Ammon's horn (tissue), 1 donor: ENCODE data around the gene ATPAF1.
A peak's percentile ranks its signal among the peaks of the same experiment; 100 is the strongest.

Experiments used
- DNase-seq: peaks from one replicate; pipeline ENCODE4 v3.0.0-alpha.2; 2016; ENCODE audit warnings: low spot score

Gene ATPAF1

DNA sequence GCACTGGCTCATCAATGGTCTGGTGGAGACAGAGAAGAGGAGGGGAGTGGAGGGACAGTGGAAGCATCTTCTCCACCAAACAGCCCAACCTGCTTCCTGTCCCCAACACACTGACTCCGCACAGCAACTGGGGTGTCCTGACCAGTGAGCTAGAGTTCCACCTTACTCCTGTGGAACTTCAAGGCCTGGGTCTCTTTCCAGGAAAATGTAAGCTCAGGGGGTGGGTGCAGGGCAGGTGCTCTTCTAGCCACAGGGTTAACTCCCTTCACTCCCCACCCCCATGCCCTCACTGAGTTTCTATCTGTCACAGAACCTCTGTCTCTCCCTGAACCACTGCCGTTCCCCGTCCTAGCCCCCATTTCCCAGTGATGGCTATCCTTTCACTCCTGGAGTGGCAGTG, 52.4 kb downstream of the ATPAF1 start:
- no peak for DNase-seq

DNA sequence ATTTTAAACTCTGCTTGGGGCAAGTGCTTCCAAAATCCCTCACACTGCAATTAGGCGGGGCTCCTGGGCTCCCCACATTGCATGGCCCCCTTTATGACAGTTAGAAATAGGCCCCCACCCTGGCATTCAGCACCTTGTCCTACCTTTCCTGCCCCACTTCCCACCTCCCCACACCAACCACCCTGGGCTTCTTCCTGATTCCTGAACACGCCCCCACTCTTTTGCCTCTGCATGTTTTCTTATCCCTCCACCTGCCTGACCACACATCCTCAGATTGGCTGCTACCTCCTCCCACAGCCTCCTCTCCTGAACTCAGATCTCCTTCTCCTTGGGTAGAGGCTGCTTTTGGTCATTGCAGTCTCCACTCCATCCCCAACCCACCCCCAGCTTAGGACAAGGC, 53.1 kb downstream of the ATPAF1 start:
- DNase-seq = no peak

DNA sequence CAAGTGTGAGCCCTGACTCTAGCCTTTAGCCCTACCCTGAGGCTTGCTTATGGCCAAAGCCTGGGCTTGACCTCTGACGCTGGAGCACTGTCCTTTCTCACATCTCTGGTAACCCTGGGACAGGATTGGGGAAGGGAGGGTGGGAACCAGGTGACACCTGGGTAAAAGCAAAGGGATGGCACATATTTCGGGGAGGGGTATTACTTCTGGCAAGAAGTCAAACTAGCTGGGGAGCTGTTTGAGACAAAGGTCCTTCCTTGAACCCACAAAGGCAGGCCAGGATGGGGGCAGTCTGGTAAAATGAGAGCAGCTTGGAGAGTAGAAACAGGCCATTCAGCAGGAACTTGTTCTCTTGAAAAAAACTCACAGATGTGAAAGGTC, 53.6 kb downstream of the ATPAF1 start:
- DNase-seq = no peak

DNA sequence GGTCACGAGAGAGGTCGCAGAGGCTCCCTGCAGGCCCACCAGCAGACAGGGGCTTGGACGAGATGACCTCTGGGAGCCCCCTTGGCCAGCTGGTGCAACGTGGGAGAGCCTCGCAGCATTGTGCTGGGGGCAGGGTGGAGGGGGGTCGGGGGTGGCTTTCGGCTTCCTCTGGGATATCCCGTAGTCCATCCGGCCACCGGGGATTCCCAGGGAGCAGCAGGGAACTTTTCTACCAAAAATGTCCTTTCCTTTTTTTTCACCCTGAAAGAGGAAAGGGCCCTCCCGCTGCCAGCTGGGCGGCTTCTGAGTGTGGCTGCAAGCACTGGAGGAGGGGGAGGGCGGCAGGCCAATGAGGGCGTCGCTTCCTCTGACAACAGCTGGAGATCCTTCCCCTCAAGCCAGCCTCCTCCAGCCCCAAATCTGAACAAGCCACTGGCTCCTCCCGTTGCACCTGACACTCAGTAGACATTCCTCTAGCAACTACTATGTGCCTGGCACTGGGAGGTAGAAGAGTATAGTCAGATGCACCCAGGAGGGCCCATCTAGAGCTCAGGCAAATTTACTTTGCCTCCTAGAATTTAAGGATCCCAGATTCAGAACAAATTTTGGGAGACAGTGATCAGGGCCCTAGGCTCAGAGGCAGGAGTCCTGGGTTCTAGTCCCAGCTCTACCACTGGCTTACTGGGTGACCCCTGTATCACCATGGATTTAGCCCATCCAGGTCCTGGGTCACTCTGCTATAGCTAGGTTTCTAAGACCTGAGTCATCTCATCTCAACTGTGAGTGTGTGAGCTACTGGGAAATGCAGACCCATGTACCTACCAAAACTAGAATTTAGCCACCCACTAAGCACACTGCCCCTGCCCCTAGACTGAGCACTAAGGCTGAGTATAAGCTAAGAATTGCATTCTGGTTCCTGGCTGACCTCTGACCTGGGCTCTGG, 54.2 kb downstream of the ATPAF1 start:
- peak; percentile 89 for DNase-seq

DNA sequence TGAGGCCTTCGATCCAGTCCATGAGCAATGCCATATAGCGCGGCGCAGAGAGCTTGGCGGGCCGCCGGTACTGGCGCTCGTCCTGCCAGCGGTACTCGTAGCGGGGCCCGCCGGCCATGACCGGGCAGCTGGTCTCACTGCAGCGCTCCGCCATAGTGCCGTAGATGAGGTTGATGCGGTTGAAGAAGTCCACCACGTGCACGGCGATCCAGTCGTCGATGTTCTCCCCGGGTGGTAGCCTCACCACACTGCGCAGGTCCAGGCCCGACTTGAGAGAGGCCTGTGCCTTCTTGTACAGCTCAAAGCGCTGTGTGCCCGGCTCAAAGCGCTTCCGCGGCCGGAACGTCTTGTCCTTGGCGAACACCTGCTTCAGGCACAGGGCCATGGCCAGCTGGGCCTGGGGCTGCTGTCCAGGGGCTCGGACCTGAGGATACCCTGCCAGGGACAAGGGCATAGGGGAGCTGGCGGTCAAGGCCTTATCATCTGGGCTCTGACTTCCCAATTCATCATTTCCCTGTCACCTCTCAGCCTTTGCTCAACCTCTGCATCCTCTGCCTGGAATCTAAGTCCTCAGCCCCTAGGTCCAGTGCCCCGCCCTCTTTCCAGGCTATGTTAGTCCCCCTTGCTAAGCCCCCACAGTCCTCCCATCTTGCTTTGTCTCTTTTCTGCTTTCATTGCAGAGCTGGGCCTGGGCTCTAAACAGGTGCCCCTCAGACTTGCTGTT, 55.1 kb downstream of the ATPAF1 start:
- DNase-seq = no peak

DNA sequence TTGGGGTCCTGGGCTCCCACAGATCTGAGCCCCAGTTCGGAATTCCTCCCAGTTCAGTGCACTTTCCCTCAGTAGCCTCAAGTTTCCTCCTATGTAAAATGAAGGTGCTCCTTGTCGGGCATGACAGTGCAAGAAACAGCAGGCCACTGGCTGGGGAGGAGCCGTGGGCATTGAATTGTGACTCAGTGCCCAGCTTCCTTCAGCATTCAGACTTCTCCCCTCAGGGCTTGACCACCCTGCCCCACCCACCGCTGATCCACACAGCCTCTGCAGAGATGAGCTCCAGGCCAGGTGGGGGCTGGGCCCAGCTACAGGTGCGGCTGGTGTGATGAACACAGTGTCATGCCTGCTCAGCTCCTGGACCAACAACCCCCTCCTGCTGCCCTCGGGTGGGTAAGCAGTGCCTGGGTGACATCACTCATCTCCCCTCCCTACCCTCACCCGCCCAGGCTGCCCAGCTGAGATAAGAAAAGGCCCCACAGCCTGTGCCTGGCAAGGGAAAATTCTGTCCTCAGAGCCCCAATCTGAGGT, 56.4 kb downstream of the ATPAF1 start:
- no peak for DNase-seq

DNA sequence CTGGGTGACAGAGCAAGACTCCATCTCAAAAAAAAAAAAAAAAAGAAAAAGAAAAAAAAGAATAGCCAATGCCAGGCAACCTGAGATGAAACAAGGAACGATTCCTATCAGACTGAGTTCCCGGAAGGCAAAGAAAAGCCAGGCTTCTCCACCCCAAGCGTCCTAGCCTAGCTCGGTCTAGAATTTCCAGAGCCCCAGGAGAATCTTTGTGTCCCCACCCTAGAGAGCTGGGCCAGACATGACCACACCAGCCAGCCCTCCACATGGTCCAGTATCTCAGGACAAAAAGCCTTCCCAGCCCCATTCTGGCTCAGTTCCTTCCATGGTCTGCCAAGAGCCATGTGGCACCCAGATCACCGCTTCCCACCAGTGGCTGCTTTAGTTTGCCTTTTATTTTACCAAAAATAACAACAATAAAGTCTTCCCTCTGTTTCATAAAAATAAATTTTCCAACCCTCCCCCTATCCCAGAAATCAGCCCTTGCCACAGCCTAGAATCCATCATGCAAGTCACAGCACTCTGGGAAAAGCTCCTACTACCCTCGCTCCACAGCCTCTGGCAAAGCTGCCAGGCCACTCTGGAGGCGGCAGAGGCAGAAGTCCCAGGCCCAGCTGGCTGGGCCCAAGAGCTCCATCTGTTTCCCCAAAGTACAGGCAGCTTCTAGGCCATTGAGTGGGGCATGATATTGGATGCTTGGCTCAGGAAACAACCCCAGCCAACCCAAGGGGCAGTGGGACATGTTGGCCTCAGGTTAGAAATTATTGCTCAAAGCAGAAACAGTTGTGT, 60.6 kb downstream of the ATPAF1 start:
- DNase-seq = no peak

DNA sequence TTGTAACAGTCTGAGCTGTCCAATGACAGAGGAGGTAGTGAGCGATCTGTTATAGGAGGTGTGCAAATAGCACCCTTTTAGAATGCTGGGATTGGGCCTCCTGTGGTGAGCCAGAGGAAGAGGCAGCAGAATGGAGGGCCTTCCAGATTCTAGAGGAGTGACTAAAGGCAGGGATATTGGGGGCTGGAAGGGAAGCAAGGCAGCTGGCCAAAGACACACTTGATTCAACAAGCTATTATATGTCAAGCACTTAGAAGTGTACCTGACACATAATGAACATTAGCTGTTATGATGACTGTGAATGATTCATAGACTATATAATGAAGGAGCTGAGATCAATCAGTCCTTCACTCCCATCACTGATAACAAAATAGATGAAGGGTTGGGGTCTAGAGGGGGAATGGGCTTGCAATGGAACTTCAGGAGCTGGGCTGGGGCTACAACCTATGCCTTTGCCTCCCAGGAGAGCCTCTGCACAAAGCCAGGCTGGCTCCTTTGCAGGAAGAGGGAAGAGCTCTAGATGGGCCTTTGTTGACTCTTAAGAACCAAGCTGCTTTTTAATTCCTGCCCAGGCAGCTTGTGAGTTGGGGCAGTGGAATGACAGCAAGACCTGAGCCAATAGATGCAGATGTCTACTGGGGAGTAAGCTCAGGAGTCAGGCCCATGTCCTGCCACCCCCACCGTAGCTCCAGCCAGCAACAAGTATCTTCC, 61.8 kb downstream of the ATPAF1 start:
- no peak for DNase-seq

DNA sequence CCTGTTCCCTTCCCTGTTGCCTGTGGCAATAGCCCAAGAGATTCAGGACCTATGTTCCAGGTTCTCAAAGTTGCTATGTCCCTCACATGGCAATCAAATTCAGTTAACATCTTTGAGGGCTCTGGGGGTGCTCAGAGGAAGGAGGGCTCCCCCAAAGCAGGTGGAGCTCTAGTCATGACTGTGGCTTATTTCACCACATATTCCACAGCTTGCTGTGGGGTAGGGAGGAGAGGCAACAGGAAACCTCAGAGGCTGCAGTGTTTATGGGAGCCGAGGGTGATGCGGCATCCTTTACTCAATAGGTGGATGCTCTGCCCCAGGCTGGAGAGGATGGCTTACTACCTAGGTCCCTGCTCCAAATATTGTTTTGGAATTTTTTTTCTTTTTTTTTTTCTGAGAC, 62.9 kb downstream of the ATPAF1 start:
- no peak for DNase-seq

DNA sequence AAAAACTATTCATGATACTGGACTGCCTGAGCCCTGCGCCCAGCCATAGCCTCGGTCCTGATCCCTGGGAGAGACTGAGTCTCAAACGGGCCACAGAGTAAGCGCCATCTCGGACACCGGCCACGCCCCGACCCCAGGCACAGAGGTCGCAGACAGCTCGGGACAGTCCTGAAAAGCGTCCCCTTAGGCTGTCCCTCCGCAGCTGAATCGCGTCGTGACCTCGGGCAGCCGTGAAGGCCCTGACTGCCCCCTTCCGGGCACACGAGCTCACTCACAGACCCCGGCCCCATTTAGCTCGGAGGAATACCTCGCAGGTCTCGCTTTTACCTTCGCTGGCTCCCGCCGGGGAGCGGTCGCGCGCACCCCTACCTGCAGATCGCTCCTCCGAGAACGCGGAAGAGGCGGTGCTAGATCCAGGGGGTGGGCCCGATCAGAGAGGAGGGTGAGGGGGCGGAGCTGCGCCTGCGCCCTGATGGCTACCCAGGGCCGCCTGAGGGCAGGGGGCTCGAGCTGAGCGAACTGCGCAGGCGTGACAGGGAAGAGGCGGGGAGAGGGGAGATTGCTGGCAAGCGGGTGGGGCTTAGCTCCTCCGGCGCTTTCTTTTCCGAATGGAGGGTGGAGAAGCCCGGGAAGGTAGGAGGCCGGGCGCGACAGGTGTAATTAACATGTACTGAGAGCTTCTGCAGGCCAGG, 64.2 kb downstream of the ATPAF1 start, which contains the start of gene MKNK1:
Gene MKNK1 (minus strand): TSS at position 411 of the 692 bp plus-strand sequence. CDS start 20,941 bp downstream, outside the sequence.
- peak; percentile 96 for DNase-seq

DNA sequence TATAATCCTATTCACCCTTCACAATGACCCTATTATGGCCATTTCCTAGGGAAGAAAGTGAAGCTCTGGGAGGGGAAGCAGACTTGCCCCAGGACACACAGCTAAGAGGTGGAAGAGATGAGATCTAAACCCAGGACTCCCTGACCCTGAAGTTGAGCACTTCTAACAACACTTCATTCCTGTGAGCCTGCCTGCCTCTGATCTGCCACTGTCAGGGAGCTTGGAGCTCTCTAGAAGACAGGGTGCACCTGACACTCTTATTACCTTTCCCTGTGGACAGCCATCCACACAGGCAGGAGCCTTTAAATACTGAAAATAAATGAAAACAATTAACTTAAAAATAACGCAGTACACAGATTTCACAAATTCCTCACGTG, 64.7 kb downstream of the ATPAF1 start:
- DNase-seq = no peak

DNA sequence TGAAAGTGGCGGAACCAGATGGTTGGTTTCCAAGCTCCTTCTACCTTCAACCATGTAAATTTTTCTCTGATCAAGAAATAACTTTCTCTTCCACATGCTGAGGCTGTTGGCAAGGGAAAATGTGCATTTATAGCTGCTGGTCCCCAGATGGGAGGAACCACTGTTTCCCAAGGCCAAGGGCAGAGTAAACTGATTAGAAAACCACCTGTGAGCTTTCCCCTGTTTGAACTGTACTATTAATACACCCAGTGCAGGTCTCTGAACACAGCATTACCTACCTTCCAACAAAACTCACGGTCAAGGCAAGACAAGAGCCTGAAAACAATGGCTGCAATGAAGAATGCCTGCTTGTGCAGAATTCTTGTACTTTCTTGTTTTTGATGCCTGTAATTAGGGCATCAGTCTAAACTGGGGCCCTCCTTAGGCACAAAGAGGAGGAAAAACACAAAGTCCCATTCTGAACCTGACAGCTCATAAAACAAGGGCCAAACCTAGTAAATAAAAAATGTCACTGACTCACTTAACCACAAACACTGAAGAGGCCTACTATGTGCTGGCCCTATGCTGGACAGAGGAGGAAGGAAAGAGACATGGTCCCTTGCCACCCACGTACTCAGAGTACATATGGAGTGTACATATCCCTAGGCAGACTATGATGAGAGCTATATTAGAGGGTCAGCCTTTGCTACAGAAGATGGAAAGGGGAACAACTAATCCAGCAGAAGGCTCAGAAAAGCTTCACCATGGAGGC, 66.7 kb downstream of the ATPAF1 start:
- no peak for DNase-seq

DNA sequence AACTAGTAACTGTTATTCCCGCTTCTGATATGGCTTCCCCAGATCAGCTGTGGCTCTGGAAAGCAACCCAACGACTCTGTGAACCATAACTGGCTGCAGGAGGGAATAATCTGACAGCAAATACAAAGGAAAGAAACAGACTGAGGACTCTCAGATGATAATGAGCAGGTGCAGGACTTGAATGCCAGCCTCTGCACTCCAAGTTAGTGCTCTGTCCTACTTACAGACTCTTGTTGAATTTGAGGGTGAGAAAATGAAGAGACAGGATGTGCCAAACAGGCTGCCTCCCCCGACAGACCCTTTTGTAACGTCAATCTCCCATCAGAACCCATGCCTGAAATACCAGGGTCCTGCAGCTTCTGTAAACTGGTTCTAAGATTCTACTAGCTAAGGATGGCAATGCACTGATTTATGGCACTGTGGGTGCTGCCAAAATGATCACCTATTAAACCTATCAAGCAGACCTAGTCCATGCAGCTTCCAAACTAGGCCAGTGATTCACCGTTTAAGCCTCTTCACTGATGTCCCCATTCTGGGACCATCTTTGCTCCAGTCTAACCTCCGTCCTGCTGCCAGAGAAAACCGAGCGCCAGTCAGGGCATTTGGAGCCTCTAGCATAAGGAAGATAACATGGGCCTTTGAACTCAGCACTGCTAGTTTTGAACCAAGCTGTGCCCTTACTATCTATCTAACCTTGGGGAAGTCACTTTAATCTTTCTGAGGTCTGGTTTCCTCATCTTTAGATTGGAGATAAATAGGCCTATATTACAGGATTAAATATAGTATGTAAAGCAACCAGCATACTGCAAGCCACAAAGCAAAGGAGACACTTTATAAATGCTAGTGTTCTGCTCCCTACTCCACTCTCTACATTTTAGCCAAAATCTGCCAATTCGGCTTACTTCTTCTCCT, 68.8 kb downstream of the ATPAF1 start:
- DNase-seq = no peak

DNA sequence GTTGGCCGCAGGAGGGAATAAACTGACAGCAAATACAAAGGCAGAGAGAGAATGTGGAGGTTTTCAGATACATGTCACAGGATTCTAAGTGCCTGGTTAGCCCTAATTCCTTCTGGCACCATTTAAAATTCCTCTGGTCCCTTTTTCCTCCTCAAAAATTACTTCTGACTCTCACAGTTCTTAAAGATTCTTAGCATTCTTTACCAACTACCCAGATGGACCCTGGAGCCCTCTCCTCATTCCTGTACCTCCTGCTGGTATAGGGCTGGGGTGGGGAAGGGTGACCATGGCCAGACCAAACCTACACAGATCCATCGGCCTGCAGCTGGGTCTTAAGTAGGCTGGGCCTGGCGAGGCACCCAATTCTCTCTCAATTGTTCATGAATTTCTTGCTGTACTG, 71.3 kb downstream of the ATPAF1 start:
- no peak for DNase-seq

DNA sequence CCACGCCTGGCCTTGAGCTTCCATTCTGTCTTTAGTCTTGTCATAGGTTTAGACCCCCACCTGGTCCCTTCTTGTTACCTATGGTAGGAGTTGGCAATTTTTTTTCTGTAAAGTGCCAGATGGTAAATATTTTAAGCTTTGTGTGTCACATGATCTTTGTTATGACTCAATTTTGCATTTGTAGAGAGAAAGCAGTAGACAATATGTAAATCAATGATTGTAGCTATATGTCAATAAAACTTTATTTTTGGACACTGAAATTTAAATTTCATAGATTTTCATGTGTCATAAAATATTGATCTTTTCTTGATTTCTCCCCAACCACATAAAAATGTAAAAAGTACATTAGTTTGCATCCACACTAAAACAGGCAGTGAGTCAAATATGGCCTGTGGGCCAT, 72.1 kb downstream of the ATPAF1 start:
- DNase-seq = no peak

DNA sequence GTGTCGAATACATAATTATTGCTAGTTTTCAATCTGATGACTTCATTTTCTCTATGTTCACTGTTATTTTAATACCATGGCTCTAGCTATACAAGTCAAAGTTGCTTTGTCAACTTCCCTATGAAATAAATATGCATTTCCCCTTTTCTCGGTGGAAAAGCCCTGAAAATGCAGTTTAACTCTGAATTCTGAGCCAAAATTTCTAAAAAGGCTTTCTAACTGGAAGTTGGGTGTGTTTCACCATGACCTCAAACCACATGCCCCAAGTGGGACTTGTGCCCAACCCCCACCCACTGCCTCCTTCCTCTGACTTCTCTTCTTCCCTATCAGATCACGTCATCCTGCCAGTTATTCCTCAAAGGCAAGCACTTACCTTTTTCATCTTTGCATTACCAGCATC, 73.0 kb downstream of the ATPAF1 start:
- DNase-seq = peak; percentile 65

DNA sequence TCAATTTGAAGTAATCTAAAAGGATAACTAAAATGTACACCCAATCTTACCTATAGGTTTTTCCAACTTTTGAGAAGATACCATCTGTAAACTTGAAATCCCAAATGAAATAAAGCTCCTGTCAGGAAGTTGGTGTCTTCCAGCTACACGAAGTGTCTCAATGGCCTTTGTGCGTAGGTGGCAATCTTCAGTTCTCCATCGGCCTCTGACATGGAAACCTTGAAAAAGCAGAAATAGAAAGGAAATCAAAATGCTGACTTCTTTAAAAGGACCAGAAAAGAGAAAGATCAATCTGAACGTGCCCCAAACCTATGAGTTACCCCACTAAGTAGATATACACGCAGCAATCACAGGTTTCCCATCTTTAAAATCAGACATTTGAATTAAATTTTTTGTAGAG, 74.1 kb downstream of the ATPAF1 start:
- no peak for DNase-seq

DNA sequence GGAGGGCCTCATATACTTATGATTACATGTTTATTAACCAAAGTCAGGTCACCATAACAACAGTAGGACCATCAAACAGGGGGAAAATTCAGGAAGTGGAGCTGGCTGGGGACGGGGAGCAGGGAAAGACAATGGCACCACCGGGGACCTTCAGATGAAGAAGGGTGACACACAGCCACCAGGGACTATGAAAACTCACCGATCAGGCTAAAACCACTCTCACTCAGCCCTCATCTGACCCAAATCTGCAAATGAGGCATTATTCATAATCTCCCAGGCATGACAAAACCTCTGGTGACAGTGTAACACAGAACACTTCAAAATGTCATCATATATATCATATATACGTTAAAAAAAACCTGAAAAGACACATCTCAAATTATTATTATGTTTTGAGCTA, 75.3 kb downstream of the ATPAF1 start:
- no peak for DNase-seq

DNA sequence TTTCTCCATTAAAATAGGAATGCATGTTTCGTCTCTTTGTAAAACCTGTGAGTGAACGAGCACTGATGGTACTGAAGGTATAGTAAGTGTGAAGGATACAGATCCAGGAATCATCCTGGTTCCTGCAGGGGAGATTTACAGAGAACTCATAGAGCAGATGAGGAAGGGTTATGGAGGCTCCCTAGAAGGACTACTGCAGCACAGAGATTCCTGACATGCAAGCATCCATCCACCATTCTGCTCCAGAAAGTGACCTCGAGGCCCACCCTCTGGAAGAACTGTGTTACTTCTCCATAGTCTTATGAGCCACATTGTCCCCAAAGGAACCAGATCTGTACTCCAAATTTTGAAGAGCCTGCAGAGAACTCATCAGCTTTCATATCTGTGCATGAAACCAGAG, 78.6 kb downstream of the ATPAF1 start:
- DNase-seq = no peak
